Measurements from ENCODE around the gene MRPL36.

MRPL36 gene

DNA sequence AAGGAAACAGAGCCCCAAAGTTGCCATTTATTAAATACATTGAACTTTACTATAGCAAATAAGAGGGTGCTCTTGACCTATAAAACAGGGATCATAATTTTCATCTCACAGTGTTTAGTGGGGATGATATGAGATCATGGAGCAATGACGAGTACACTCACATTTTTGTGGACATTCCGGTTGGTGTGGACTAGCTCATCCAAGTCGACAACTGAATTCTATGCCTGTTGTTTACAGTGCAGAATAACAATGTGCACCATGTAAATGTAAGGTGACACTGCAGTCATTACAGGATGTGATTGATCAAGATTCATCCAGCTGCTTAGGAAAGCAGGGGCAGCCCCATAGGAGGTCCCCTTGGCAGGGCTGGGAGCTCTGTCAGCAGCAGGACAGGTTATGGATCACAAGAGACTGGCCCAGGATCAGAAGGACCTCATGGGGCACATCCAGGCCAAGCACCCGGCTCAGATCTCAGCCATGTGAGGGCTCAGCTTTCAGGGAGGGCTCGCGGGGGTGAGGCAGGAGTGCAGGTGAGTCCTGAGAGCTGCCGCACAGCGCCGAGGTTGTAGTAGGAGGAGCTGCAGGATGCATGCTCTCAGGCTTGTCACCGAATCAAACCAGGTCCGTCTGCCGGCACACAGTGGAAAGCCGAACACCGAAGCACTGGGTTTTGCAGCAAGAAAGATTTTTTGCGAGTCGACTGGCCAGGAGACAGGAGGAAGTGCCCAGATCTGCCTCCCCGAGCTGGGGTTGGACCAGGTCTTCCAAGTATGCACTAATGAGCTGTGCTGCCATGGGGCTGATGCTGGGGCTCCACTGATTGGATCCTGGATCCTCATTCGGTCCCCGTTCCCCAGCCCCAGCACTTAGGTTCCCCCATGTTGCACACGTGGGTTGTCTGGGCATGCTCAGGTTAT lies 28.2 kb downstream of the MRPL36 start:
- no peak overlapping the region for H3K27ac ChIP-seq (ENCODE audit: insufficient read depth, low read depth, low read length, poor library complexity, severe bottlenecking)
- no peaks in the 10 kb centered on the region for H3K4me1 ChIP-seq (ENCODE audit: control insufficient read depth, insufficient read depth, low read length)
- no peaks in the 10 kb centered on the region for H3K27me3 ChIP-seq (ENCODE audit: control insufficient read depth, insufficient read depth, low read length, poor library complexity, severe bottlenecking)
- no peaks in the 10 kb centered on the region for H3K9me3 ChIP-seq (ENCODE audit: control insufficient read depth, low read length)
- no peak overlapping the region for H3K4me3 ChIP-seq (ENCODE audit: insufficient read depth, low read depth, low read length)
- H3K36me3 ChIP-seq (ENCODE audit: control insufficient read depth, insufficient read depth, low read length), result no peaks in the 10 kb centered on the region
- 90 to 91% methylated on average over 20 of the region's 20 CpGs for WGBS, 2 experiments

DNA sequence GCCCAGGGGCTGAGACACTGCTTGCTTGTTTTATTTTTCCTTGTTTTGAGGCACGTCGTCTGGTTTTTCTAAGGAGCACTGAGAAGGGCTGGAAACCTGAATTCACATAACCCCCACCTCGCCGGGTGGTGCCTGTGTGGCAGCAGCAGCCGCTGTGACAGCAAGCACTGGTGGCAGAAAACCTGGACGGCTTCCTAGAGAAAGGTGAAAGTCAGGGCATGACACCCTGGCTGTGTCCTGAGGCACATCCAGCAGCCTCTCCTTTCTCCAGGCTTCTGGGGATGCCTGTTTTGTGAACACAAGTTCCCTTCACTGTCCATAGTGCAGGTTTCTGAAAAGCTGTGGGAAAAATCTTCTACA lies 29.2 kb downstream of the MRPL36 start:
- Histone ChIP-seq H3K4me3 (ENCODE audit: insufficient read depth, low read depth, low read length) (no peak overlapping the region), H3K9me3 (ENCODE audit: control insufficient read depth, low read length) (no peaks in the 10 kb centered on the region)
- 79 to 88% methylated on average over 6 of the region's 6 CpGs for WGBS, 2 experiments

DNA sequence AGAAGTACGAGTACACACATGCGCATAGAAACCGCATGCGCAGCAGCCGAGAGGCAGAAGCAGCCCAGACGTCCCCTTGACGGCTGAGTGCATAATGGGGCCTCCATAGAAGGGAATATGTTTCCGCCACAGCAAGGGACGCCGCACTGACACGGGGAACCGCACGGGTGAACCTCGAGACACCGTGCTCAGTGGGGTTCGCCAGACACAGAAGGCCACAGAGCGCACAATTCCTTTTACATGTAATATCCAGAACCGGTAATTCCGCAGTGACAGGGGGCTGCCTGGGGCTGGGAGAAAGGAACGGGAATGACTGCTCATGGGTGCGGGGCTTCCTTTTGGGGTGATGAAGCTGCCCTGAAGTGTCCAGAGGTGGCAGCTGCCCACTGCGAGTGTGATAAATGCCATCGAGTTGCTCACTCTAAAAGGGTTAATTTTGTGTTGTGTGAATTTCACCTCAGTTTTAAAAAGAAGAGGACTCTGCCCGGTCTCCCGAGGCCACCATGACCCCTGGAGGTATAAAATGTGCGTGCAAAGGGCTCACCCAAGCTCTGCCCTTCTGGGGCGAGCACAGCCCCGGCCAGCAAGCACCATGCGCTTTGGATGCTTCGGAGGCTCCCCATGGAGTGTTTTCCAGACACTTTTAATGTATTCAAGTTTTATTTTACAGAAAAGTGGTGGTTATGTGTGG lies 29.7 kb downstream of the MRPL36 start:
- Histone ChIP-seq H3K9me3 (ENCODE audit: control insufficient read depth, low read length) (no peaks in the 10 kb centered on the region), H3K27ac (ENCODE audit: insufficient read depth, low read depth, low read length, poor library complexity, severe bottlenecking) (no peak overlapping the region), H3K4me1 (ENCODE audit: control insufficient read depth, insufficient read depth, low read length) (no peaks in the 10 kb centered on the region), H3K27me3 (ENCODE audit: control insufficient read depth, insufficient read depth, low read length, poor library complexity, severe bottlenecking) (no peaks in the 10 kb centered on the region), H3K4me3 (ENCODE audit: insufficient read depth, low read depth, low read length) (no peak overlapping the region), H3K36me3 (ENCODE audit: control insufficient read depth, insufficient read depth, low read length) (no peaks in the 10 kb centered on the region)
- WGBS, 2 experiments, result 92 to 95% methylated on average over 30 of the region's 30 CpGs

More for the DNA sequence above, 29.2 kb downstream of the MRPL36 start:
- Histone ChIP-seq H3K4me1 (ENCODE audit: control insufficient read depth, insufficient read depth, low read length) (no peaks in the 10 kb centered on the region), H3K27me3 (ENCODE audit: control insufficient read depth, insufficient read depth, low read length, poor library complexity, severe bottlenecking) (no peaks in the 10 kb centered on the region), H3K36me3 (ENCODE audit: control insufficient read depth, insufficient read depth, low read length) (no peaks in the 10 kb centered on the region), H3K27ac (ENCODE audit: insufficient read depth, low read depth, low read length, poor library complexity, severe bottlenecking) (no peak overlapping the region)

DNA sequence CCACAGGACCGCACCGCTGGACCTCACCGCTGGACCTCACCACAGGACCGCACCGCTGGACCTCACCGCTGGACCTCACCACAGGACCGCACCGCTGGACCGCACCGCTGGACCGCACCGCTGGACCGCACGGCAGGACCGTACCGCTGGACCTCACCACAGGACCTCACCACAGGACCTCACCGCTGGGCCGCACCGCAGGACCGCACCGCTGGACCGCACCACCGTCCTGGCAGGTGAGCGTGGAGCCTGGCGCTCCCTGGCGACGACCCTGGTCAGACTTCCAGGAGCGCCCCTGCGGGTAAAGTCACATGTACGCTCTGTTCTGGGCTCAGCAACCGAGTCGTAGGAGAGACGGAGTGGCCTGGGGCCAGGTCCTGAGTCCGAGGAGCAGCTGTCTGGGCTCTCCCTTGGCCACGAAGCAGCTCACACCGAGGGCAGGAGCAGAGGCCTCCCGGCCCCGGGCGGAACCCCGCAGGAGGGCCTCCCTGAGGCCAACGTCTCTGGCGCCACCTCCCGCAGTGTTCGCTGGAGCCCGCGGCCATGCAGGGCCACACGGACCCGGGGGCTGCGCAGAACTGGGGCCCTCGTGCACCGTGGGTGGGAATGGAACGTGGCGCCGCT lies 30.5 kb downstream of the MRPL36 start:
- Histone ChIP-seq H3K4me1 (ENCODE audit: control insufficient read depth, insufficient read depth, low read length) (no peaks in the 10 kb centered on the region), H3K9me3 (ENCODE audit: control insufficient read depth, low read length) (no peaks in the 10 kb centered on the region), H3K36me3 (ENCODE audit: control insufficient read depth, insufficient read depth, low read length) (no peaks in the 10 kb centered on the region), H3K4me3 (ENCODE audit: insufficient read depth, low read depth, low read length) (no peak overlapping the region), H3K27me3 (ENCODE audit: control insufficient read depth, insufficient read depth, low read length, poor library complexity, severe bottlenecking) (no peaks in the 10 kb centered on the region), H3K27ac (ENCODE audit: insufficient read depth, low read depth, low read length, poor library complexity, severe bottlenecking) (no peak overlapping the region)
- WGBS, 2 experiments, result 95% methylated on average over 51 of the region's 54 CpGs

DNA sequence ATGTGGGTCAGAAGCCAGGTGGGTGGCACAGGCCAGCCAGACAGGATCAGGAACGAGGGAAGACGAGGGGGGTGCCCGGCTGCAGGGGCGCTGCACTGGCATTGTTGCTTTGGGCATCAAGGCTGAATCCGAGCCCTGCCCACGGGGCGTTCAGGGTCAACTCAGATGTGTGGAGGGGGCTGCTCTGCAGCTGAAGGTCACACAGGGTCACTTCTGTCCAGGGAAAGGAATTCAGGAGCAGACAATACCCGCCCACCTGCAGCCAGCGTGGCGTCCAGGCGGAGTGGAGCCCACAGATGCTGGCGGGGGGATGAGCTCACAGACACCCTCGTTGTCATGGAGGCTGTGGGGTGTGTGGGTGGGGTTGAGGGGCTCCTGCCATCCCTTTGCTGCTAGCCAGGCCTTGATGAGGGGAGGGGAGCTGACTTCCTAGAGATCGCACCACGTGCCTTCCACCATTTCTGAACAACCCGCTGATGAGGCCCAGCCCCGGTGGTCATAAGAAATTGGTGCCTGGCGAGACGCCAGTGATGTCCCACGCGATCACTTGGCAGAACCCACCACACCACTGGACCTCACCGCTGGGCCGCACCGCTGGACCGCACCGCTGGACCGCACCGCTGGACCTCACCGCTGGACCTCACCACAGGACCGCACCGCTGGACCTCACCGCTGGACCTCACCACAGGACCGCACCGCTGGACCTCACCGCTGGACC lies 31.2 kb downstream of the MRPL36 start:
- Histone ChIP-seq H3K4me1 (ENCODE audit: control insufficient read depth, insufficient read depth, low read length) (no peaks in the 10 kb centered on the region), H3K36me3 (ENCODE audit: control insufficient read depth, insufficient read depth, low read length) (no peaks in the 10 kb centered on the region), H3K27me3 (ENCODE audit: control insufficient read depth, insufficient read depth, low read length, poor library complexity, severe bottlenecking) (no peaks in the 10 kb centered on the region), H3K27ac (ENCODE audit: insufficient read depth, low read depth, low read length, poor library complexity, severe bottlenecking) (no peak overlapping the region), H3K4me3 (ENCODE audit: insufficient read depth, low read depth, low read length) (no peak overlapping the region), H3K9me3 (ENCODE audit: control insufficient read depth, low read length) (no peaks in the 10 kb centered on the region)
- WGBS, 2 experiments, result 91% methylated on average over 31 to 32 of the region's 35 CpGs

DNA sequence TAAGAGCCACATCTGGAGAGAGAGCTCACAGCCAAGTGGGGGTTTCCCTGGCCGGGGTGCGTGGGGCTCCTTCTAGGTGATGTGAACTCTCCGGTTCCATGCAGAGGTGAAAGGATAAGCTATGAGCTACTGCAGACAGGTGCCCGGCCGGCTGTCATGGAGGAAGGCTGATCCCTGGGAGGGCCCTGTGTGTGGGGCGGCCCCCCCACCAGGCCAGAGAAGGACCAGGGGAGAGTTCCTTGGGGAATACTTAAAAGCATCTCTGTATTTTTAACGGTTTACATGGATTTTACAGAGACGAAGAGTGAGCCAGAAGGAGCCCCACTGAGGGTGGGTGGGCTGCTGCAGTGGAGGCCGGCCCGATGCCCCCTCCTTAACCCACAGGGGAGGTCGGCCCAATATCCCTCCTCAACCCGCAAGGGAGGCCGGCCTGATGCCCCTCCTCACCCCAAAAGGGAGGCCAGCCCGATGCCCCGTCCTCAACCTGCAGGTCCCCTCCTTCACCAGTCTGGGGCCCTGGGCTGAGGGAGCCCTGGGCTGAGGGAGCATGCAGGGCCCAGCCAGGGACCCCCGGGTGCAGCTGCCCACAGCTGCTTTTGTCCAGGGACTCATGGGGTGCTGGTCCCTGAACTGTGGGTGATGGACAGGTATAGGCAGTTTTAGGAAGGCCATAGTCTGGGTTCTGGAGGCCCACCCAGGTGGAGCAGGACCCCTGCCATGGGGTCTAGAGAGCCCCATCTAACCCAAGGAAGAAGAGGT lies 31.9 kb downstream of the MRPL36 start:
- H3K27me3 ChIP-seq (ENCODE audit: control insufficient read depth, insufficient read depth, low read length, poor library complexity, severe bottlenecking), result no peaks in the 10 kb centered on the region
- no peak overlapping the region for H3K4me3 ChIP-seq (ENCODE audit: insufficient read depth, low read depth, low read length)
- H3K9me3 ChIP-seq (ENCODE audit: control insufficient read depth, low read length), result no peaks in the 10 kb centered on the region
- no peak overlapping the region for H3K27ac ChIP-seq (ENCODE audit: insufficient read depth, low read depth, low read length, poor library complexity, severe bottlenecking)
- H3K36me3 ChIP-seq (ENCODE audit: control insufficient read depth, insufficient read depth, low read length), result no peaks in the 10 kb centered on the region
- WGBS, 2 experiments, result 90 to 91% methylated on average over 16 of the region's 16 CpGs
- H3K4me1 ChIP-seq (ENCODE audit: control insufficient read depth, insufficient read depth, low read length), result no peaks in the 10 kb centered on the region

DNA sequence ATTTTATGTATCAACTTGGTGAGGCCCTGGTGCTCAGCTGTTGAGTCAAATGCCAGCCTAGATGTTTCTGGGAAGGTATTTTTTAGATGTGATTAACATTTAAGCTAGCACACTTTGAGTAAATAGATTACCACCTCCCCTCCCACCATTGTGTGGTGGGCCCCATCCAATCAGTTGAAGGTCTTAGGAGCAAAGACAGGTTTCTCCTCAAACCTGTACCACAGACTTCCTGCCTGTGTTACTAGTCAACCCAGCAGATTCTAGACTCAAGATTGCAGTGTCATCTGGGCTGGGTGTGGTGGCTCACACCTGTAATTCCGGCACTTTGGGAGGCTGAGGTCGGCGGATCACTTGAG lies 33.8 kb downstream of the MRPL36 start:
- H3K27me3 ChIP-seq (ENCODE audit: control insufficient read depth, insufficient read depth, low read length, poor library complexity, severe bottlenecking), result no peaks in the 10 kb centered on the region
- no peaks in the 10 kb centered on the region for H3K36me3 ChIP-seq (ENCODE audit: control insufficient read depth, insufficient read depth, low read length)
- H3K9me3 ChIP-seq (ENCODE audit: control insufficient read depth, low read length), result no peaks in the 10 kb centered on the region
- no peak overlapping the region for H3K4me3 ChIP-seq (ENCODE audit: insufficient read depth, low read depth, low read length)
- whole genome bisulfite sequencing, 2 experiments, result 93% methylated on average over 3 of the region's 3 CpGs
- H3K27ac ChIP-seq (ENCODE audit: insufficient read depth, low read depth, low read length, poor library complexity, severe bottlenecking), result no peak overlapping the region
- H3K4me1 ChIP-seq (ENCODE audit: control insufficient read depth, insufficient read depth, low read length), result no peaks in the 10 kb centered on the region

DNA sequence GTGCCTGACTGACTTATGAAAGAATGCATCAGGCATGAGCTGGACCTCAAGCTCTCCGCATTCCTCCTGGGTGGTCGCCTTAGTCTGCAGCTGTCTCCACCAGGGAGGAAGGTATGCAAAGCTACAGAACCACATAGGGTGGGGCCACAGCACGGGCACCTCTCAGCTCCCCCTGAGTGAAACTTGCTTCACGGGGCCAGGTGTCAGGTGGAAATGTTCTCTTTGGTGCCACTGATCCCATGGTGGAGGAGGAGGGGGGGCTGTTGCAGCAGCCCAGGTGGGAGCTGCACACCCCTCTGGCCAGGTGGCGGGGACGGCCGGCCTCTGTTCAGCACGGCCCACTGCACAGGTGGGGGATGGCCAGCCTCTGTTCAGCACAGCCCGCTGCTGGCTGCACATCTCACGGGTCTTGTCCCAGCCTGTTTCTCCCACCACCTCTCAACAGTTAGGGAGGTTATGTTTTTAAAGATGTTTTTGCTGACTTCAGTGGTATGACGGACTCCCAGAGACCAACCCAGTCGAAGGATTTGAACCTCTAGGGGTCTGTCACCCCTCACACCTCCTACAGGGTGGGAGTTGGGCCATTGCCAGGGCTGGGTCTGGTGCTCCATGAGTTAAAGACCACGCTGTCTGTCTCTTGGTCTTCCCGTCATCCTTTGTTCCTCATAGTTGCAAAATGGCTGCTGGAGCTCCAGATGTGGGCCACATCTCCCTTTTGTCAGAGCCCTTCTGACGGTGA lies 34.3 kb downstream of the MRPL36 start:
- Histone ChIP-seq H3K27ac (ENCODE audit: insufficient read depth, low read depth, low read length, poor library complexity, severe bottlenecking) (no peak overlapping the region), H3K4me3 (ENCODE audit: insufficient read depth, low read depth, low read length) (no peak overlapping the region), H3K27me3 (ENCODE audit: control insufficient read depth, insufficient read depth, low read length, poor library complexity, severe bottlenecking) (no peaks in the 10 kb centered on the region), H3K9me3 (ENCODE audit: control insufficient read depth, low read length) (no peaks in the 10 kb centered on the region), H3K36me3 (ENCODE audit: control insufficient read depth, insufficient read depth, low read length) (no peaks in the 10 kb centered on the region), H3K4me1 (ENCODE audit: control insufficient read depth, insufficient read depth, low read length) (no peaks in the 10 kb centered on the region)
- 85 to 86% methylated on average over 15 of the region's 15 CpGs for WGBS, 2 experiments

DNA sequence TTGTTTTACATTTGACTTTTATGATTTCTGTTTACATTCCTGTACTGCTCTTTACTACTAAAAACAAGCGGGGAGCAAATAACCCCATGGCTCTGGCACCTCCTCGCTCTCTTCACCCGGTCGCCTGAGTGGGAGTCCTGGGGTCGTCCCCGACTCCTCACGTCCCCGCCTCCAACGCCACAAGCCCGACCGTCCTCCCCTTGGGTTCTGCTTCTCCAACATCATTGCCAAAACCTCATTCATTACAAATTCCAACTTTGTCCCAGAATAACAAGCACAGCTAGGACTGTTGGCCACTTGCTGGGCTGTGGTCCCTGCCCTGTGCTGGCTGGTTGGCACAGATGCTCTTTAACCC lies 35.1 kb downstream of the MRPL36 start:
- H3K4me3 ChIP-seq (ENCODE audit: insufficient read depth, low read depth, low read length), result no peak overlapping the region
- H3K36me3 ChIP-seq (ENCODE audit: control insufficient read depth, insufficient read depth, low read length), result no peaks in the 10 kb centered on the region
- H3K9me3 ChIP-seq (ENCODE audit: control insufficient read depth, low read length), result no peaks in the 10 kb centered on the region
- 92 to 93% methylated on average over 11 of the region's 11 CpGs for WGBS, 2 experiments
- H3K4me1 ChIP-seq (ENCODE audit: control insufficient read depth, insufficient read depth, low read length), result no peaks in the 10 kb centered on the region
- H3K27ac ChIP-seq (ENCODE audit: insufficient read depth, low read depth, low read length, poor library complexity, severe bottlenecking), result no peak overlapping the region
- H3K27me3 ChIP-seq (ENCODE audit: control insufficient read depth, insufficient read depth, low read length, poor library complexity, severe bottlenecking), result no peaks in the 10 kb centered on the region

Data from ectodermal cell (in vitro differentiated cells).